Type B pancreatic cell (in vitro differentiated cells): ENCODE data around the gene LCOR. TPM values are rescaled to one million over a fixed set of nuclear protein-coding genes. Genes with fewer than 3 reads are reported as not detected.

Experiments
- DNase-seq: peaks from one replicate; pipeline ENCODE4 v3.0.0; 2021; ENCODE audit warnings: mixed read lengths; ENCODE audit not compliant: unreplicated experiment; ENCODE audit errors: extremely low spot score
- H3K27ac Mint-ChIP-seq: 2 replicates; pipeline ENCODE4 v1.8.0; 2021; ENCODE audit warnings: mild to moderate bottlenecking, mixed read lengths
- H3K27me3 Mint-ChIP-seq: 2 replicates; pipeline ENCODE4 v1.8.0; 2021; ENCODE audit warnings: mixed read lengths
- H3K36me3 Mint-ChIP-seq: 2 replicates; pipeline ENCODE4 v1.8.0; 2021; ENCODE audit warnings: mixed read lengths
- H3K4me1 Mint-ChIP-seq: one replicate; pipeline ENCODE4 v1.8.0; 2021; ENCODE audit warnings: mixed read lengths; ENCODE audit not compliant: unreplicated experiment
- H3K4me3 Mint-ChIP-seq: 2 replicates; pipeline ENCODE4 v1.8.0; 2021; ENCODE audit warnings: mild to moderate bottlenecking, mixed read lengths
- H3K9me3 Mint-ChIP-seq: 2 replicates; pipeline ENCODE4 v1.8.0; 2021; ENCODE audit warnings: mixed read lengths
- total RNA-seq: library from RNA; stranded (reverse); gene quantifications from 2 replicates; pipeline ENCODE4 v1.2.1, GENCODE V29; 2021; ENCODE audit warnings: low replicate concordance
- TF ChIP-seq, protein P1 (sequence below): fragments of 200-600 bp; sonication (generic); conservative IDR thresholded peaks from 2 replicates; pipeline ENCODE4 v1.5.0; 2021; ENCODE audit warnings: antibody characterized with exemption, mild to moderate bottlenecking

Gene LCOR
- total RNA-seq, 1 donor from 2014 or later, result 55.1 TPM

DNA sequence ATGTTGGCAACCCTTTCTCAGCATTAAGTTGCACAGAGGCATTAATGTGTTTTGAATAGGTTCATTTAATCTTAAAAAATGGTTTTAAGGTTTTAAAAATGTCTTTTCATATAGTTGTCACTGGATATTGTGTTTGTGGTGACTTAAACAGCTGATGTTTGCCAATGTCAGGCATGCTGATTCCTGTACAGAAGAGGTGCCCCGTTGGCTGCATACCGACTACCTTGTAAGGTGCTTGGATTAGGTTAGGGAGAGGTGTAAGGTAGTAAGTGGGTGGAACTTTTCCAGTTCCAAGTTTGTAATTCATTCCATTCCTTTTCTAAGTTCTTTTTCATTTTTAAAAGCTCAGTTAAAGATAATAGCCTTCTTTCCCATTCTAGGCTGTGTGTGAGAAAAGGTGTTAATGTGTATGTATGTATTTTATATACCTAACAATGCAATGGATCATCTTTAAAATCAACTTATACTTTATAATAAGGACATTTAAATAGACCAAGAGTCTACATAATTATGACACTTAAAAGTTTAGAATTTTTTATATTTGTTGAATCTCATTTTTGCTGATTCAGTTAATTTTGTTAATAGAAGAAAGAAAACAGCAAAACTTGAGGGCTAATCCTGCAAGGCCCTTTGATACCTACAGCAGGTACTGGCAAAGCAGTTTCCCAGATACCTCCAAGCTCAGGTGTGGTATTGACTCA lies 155.2 kb downstream of the LCOR start:
- DNase-seq, result no peak
- no peaks in the 10 kb centered on the region for H3K27me3 Mint-ChIP-seq
- H3K4me3 Mint-ChIP-seq, result no peak overlapping the region
- no peak overlapping the region for H3K27ac Mint-ChIP-seq
- peaks cover 10% of the 10 kb centered on the region for H3K4me1 Mint-ChIP-seq
- TF ChIP-seq, protein P1, sequence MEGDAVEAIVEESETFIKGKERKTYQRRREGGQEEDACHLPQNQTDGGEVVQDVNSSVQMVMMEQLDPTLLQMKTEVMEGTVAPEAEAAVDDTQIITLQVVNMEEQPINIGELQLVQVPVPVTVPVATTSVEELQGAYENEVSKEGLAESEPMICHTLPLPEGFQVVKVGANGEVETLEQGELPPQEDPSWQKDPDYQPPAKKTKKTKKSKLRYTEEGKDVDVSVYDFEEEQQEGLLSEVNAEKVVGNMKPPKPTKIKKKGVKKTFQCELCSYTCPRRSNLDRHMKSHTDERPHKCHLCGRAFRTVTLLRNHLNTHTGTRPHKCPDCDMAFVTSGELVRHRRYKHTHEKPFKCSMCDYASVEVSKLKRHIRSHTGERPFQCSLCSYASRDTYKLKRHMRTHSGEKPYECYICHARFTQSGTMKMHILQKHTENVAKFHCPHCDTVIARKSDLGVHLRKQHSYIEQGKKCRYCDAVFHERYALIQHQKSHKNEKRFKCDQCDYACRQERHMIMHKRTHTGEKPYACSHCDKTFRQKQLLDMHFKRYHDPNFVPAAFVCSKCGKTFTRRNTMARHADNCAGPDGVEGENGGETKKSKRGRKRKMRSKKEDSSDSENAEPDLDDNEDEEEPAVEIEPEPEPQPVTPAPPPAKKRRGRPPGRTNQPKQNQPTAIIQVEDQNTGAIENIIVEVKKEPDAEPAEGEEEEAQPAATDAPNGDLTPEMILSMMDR, result no peak
- H3K36me3 Mint-ChIP-seq, result no peaks in the 10 kb centered on the region
- no peaks in the 10 kb centered on the region for H3K9me3 Mint-ChIP-seq

DNA sequence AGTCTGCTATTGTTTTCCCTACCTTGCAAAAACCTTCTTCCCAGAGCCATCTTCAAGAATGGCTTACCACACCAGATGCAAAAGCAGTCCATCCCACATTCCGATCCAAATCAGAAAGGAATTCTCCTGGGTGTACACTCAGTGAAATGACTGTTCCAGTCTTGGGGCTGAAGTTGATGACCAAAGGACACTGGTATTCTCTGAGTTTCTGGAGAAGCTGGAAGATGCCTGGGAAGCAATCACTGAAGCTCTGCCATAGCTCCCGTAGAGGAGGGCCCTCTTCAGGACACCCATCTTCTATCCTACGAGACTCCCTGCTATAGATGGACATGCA lies 155.7 kb downstream of the LCOR start:
- Mint-ChIP-seq H3K4me3 (no peak overlapping the region), H3K27me3 (no peaks in the 10 kb centered on the region), H3K36me3 (no peaks in the 10 kb centered on the region), H3K27ac (no peak overlapping the region), H3K9me3 (no peaks in the 10 kb centered on the region), H3K4me1 (peaks cover 10% of the 10 kb centered on the region)
- DNase-seq, result no peak
- TF ChIP-seq, protein P1, result no peak

DNA sequence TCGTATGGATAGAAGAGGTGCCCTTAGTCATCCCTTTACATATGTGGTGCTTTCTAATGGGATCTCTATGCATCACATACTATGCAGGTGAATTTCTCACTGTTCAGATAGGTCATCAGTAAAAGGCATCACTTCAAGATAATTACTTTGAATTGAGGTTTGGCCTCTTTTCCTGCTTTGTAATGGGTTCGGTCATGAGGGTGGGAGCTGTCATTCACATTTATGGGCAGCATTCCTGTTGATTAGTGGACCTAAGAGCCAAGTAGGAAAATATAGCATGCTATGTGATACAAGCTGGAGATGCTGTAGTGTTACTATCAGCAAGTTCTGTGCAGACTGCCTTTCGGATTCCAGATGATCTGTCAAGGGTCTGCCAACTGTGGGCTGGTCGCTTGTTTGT lies 156.3 kb downstream of the LCOR start:
- Mint-ChIP-seq H3K4me3 (no peak overlapping the region), H3K36me3 (no peaks in the 10 kb centered on the region), H3K27ac (no peak overlapping the region), H3K9me3 (no peaks in the 10 kb centered on the region), H3K4me1 (peaks cover 10% of the 10 kb centered on the region), H3K27me3 (no peaks in the 10 kb centered on the region)
- DNase-seq, result no peak
- TF ChIP-seq, protein P1, result no peak

DNA sequence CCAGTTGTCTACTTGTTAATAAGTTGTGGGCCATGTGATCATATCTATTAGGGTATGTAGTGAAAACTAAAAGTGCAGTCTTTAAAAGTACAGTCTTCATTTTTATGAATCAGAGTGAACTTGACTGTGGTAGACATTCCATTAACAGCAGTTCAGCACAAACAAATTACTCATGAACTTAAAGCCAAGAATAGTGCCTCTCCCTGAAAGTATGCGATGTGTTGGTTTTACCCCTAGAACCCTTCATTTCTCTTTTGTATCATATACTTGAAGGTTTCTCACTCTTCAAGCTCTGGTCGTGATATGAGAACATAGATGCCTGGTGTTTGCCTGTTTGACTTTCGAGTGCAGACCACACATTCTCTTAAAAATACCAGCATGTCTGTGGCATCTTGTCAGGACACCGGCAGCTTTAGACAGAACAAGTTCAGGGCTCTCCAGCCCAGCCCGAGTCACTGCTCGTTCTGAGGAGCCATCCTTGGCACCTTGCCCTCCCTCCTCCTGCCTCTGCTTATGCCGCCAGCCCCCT lies 159.3 kb downstream of the LCOR start:
- Mint-ChIP-seq H3K4me3 (no peak overlapping the region), H3K9me3 (no peaks in the 10 kb centered on the region), H3K27me3 (no peaks in the 10 kb centered on the region), H3K4me1 (peaks cover 6% of the 10 kb centered on the region), H3K36me3 (no peaks in the 10 kb centered on the region), H3K27ac (no peak overlapping the region)
- TF ChIP-seq, protein P1, result no peak
- no peak for DNase-seq

DNA sequence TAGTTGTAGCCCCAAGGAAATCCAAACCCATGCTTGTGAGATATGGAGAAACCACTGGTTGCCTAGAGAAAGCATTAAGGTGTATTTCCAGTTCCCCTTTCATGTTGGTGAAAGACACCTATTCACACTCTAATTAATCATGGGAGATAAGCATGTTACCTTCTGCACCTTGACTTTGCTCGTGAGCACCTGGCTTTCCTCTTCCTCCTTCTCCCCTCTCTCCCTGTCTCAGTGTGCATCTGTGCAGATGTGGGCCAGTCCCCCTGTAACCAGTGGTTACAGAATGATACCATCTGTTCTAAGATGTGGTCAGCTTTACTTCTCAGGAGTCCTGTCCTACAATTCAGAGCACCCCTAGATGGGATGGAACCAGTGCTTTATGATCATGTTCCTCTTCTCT lies 160.6 kb downstream of the LCOR start:
- H3K4me1 Mint-ChIP-seq, result peaks cover 6% of the 10 kb centered on the region
- no peaks in the 10 kb centered on the region for H3K9me3 Mint-ChIP-seq
- H3K4me3 Mint-ChIP-seq, result no peak overlapping the region
- DNase-seq, result no peak
- H3K36me3 Mint-ChIP-seq, result no peaks in the 10 kb centered on the region
- TF ChIP-seq, protein P1, result no peak
- no peaks in the 10 kb centered on the region for H3K27me3 Mint-ChIP-seq
- H3K27ac Mint-ChIP-seq, result no peak overlapping the region
